SHP77 (cell line): ENCODE results near the gene SMS.
A peak's percentile ranks its signal among the peaks of the same experiment; 100 is the strongest.

ENCODE experiments used
- DNase-seq, 2 experiments: peaks; one replicate each; lab custom pipeline; 2025; lab: John Stamatoyannopoulos, UW

The SMS gene

DNA sequence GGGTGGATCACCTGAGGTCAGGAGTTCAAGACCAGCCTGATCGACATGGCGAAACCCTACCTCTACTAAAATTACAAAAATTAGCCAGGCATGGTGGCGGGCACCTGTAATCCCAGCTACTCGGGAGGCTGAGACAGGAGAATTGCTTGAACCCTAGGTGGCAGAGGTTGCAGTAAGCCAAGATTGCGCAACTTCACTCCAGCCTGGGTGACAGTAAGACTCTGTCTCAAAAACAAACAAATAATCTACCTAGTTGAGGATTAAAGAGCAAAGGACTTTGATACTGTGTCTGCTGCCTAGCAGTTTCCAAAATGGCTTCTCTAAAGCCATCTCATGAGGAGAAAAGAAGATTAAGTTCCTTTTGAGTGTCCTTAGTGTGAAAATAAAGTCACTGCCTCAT is 37.8 kb downstream of the SMS start:
- DNase-seq: no peak

GRCh38 chrX:21982311-21982710 is 41.8 kb downstream of the SMS start:
- DNase-seq: no peak

DNA sequence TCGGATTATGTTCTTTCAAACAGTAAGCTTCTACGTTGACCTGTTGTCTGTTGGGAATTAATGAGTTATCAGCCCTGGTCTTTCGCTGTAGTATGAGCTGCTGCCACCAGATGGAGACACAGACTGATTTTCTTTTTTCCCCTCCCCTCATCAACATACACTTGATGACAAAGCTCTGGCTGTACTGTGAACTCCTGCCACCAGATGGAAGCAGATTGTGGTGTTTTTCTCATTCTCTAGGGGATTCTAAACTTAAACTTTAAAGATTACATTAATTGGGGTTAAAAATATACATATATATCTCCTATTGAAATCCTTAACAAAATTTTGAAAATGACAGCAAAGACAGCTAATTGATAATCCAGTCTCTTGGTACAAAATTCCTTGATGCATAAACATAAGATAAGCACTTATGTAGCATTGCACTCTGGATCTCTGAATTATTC is 44.8 kb downstream of the SMS start:
- peak; percentile 17 to 40 for DNase-seq

DNA sequence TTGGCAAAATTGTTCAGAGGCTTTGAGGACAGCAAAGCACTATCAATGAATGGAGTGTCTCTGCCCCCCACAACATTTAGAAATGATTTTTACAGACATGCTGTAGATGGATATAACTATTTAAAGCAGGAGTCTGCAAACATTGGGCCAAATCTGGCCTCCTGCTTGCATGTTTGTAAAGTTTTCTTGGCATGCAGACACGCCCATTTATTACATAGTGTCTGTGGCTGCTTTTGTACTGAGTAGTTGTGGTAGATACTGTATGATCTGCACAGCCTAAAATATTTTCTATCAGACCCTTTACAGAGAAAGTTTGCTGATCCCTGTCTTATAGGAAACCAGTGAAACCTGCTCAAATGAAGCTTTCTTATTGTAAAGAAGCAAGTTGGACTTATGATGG is 46.1 kb downstream of the SMS start:
- no peak for DNase-seq

GRCh38 chrX:21989384-21989783 is 48.9 kb downstream of the SMS start:
- DNase-seq: no peak

GRCh38 chrX:21990832-21991231 is 50.3 kb downstream of the SMS start:
- DNase-seq: no peak

- no peak for DNase-seq
These were observed 51.0 kb downstream of the SMS start for GRCh38 chrX:21991504-21991903.

DNA sequence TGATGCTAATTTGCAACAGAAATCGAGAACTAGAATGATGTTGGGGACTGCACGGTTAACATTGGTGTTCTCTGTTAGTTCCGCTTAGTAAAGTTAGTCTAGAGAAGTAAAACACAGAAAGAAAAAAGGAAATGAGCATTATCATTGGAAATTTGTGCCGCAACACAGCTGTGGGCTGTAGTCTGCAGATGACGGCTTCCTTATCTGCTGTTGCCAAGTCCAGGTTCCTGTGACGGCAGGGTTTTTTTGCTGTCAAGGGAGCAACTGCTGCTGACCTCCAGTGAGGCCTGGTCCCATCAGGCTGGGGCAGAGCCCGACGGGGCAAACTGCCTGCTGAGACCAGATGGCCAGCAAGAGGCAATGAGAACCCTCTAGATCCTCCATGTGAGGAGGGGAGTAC is 52.8 kb downstream of the SMS start:
- no peak for DNase-seq

- no peak for DNase-seq
These were observed 56.5 kb downstream of the SMS start for GRCh38 chrX:21996872-21997455.

- DNase-seq: no peak
These were observed 57.5 kb downstream of the SMS start for GRCh38 chrX:21998037-21998436.

DNA sequence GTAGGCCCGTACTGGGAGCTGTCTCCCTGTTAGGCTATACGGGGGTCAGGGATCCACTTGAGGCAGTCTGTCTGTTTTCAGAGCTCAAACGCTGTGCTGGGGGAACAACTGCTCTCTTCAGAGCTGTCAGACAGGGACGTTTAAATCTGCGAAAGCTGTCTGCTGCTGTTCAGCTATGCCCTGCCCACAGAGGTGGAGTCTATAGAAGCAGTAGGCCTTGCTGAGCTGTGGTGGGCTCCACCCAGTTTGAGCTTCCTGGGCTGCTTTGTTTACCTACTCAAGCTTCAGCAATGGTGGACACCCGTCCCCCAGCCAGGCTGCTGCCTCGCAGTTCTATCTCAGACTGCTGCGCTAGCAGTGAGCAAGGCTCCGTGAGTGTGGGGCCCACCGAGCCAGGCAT is 64.4 kb downstream of the SMS start:
- DNase-seq: no peak

DNA sequence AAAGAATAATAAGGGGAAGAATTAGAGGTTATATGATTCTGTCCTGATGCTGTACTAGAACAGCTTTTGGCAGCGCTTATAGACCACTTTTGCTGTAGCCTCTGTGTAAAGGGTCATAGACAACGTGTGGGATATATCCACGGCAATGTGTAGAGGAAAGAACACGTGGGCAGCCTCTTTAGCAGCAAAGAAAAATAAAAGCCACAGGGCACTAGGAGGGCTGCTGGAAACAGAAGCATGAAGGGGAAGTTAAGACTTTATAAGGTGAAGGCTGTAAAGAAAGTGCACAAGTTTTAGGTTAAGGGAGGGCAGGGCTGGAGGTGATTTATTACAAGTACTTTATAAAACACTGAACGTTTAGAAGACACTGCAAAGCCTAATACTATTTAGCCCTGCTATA is 71.5 kb downstream of the SMS start:
- DNase-seq: no peak

- DNase-seq: no peak
These were observed 72.4 kb downstream of the SMS start for GRCh38 chrX:22012931-22013330.

DNA sequence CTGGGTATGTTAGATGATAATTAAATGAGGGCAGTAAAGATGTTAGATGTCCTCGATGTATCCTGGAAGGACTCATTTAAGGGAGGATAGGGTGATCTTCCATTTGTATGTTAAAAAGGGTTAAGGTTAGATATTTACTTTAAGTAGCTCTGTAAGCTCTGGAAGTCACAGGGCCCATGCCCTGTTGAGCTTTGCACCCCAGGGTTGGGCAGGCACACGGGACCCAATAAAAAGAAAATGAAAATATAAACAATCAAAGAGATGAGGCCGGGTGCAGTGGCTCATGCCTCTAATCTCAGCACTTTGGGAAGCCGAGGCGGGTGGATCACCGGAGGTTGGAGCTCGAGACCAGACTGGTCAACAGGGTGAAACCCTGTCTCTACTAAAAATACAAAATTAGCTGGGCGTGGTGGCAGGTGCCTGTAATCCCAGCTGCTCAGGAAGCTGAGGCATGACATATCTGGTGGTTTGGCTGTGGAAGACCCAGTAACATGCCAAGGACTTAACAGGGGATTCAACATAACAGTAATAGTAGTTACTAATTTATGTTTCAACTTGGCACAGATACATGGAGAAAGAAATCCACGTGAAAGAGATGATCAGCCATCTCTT is 74.7 kb downstream of the SMS start:
- DNase-seq: no peak

DNA sequence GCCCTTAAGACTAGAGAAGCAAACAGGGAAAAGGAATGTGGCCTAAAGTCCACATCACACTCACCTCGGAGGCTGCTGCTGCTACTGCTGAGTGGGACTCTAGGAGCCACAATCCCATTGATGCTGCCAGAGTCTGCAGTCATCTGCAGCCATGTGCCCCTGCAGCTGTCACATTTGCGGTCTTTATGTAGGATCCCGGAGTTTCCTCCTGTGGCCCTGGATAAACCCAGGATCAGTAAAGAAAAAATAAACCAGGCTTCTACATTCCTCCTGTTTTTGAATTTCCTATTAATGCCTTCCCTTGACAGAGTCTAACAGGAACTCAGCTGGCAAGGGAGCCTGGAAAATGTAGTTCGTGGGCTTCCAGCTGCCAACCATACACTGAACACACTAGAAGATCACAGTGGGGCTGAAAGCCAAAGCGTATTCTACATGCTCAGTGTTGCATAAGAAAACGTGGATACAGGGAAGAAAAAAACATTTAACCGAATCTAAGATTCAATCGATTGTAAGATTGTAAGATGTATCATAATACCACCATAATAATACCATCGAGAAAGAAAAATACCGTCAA is 81.3 kb downstream of the SMS start:
- DNase-seq: no peak

DNA sequence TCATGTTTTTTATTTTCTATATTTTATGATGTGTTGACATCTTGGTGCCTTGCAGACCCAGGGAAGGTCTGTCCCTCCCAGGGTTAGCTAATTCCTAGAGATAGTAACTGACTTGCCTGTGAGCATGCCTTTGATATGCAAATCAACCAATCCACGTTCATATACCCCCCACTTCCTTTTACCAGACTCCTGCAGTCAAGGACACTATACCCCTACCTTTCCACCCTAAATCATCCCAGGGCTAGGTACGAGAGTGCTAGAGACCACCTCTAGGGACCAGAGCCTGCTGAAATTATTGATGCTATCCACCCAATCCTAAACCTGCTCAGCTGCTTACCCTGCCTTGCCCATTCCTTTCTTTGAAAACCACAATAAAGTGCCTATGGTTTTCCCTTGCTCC is 84.1 kb downstream of the SMS start:
- no peak for DNase-seq

DNA sequence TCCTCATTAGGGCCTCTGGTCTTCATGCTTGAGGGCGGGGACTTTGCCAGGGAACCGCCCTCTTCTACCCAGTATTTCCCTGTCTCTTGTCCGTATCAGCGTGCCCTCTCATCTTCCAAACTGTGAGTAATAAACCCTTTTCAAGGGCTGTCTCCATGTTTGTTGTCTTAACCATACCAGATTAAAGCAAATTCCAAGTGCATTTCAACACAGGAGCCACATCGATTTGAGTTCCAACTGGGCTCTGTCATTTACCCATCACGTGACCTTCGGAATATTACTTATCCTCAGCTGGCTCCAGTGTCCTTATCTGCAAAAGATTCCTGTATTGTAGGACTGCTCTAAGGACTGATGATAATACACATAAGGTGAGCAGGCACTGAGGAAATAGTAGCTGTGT is 85.2 kb downstream of the SMS start:
- DNase-seq: no peak

GRCh38 chrX:22026731-22027130 is 86.2 kb downstream of the SMS start:
- DNase-seq: no peak

- no peak for DNase-seq
These were observed 91.6 kb downstream of the SMS start, which contains the start of gene PHEX for GRCh38 chrX:22032084-22032483. Gene PHEX (plus strand): TSS chrX:22032325. CDS start chrX:22033006, 681 bp downstream.

DNA sequence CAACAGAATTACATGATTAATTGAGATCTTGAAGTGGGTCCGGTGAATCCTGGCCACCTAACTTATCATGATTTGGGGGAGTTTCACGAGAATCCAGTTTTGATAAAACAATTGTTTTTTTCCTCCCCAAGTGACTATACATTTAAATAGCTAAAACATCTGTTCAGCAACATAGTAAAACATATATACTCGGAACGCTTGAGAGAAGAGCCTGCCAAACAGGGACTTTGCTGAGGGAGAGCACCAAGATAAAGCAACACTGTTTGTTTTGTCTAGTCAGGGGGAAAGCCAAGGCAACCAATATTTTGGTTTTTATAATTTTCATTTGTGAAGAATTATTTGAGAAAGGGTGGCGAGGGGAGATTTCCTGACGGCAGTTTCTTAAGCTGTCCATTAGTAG is 92.0 kb downstream of the SMS start:
- no peak for DNase-seq

DNA sequence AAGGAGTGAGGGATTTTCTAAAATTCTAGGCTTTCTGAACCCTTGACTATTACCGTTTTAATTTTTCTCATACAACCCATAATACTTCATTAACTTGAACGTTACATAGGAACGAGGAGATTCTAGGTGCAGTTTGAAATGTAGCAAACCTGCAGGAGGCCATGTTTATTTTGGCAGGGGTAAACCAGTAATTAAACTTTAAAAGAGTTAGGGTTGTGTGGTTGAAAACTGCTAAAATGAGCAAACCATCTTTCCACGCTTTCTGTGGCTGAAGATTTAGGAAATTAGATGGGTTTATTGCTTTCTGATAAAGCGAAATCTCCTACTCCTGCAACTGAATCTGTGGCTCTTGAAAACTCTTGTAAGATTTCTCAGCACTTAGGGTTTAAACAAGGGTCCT is 93.3 kb downstream of the SMS start:
- DNase-seq: no peak

DNA sequence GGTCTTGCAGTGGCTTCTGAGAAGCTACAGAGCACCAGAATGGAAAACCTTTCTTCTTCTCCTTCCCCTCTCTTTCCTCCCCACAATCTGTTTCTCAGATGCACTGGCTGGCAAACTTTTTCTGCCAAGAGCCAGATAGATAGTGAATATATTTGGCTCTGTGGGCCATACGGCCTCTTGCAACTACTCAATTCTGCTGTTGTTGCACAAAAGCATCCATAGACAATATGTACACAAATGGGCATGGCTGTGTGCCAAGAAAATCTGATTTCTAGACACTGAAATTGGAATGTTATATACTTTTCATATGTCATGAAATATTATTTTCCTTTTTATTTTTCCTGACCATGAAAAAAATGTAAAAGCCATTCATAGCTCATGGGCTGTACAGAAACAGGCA is 94.7 kb downstream of the SMS start:
- no peak for DNase-seq

DNA sequence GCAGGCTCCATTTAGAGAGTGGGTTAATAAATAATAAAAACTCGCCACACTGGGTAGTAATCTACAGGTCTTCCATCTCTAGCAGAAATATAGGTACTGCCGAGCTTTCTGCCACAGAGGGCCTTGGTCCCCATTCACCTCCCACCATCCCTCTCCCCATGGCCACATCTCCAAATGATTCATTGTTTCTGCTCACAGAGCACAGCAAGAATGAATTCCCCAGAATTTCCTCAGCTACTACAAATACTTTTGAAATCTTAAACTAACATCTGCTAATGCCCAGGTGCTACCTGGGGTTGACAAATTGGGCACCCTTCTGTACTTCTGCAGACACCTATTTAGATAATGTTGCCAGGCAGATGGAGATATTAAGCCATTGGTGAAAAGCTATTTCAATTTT is 96.7 kb downstream of the SMS start:
- no peak for DNase-seq
